GM21619 (cell line): ENCODE measurements around the gene LGALS16.
"Not testable (repeated sequence)": the region's sequence is repeated elsewhere in the genome, so short reads cannot be mapped to it uniquely, and the experiment has no call there.

Source experiments
- ATAC-seq: cut with Tn5 transposase; IDR thresholded peaks from one replicate; pipeline ENCODE4 v1.9.1; 2021; ENCODE audit not compliant: unreplicated experiment

LGALS16 gene

DNA sequence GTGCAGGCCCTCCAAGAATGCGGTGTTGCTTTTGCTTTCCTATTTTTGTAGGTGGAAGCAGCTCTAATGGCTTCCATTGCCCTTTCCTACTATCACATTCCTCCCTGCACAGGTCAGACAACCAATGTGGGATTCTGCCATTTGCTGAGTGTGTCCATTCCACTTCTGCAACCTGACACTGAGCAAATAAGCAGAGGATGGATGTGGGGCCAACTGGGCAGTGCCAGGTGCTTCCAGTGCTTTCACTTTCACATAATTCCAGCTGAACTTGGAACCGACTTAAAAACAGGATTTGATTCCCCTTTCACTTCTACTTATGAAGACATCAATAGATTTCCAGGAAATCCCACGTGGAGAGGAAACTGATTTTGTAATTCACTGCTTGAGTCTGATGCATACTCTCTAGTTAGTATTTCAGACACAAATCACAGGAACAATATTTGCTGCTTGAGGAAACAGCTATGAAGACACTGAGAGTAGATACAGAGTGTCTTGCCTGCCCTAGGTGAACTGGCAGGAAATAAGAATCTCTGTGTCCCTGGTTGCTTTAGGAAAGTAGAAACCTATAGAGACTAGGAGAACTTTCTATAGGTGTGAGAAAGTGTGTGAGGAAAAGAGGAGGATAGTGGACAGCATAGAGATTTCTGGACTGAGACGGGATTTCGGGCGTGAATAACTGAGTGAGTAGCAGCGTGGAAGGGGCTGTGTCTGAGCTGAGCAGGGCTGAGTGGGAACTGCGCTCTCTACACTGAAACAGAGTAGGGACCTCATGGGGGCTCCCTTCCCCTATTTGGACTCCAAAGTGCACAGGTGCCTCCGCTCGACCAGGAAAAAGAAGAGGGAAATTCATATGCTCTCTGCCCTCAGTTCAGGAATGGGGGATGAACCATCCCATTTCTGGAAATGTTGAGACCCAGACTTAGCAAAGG lies 22.5 kb downstream of the LGALS16 start:
- ATAC-seq, result no peak

DNA sequence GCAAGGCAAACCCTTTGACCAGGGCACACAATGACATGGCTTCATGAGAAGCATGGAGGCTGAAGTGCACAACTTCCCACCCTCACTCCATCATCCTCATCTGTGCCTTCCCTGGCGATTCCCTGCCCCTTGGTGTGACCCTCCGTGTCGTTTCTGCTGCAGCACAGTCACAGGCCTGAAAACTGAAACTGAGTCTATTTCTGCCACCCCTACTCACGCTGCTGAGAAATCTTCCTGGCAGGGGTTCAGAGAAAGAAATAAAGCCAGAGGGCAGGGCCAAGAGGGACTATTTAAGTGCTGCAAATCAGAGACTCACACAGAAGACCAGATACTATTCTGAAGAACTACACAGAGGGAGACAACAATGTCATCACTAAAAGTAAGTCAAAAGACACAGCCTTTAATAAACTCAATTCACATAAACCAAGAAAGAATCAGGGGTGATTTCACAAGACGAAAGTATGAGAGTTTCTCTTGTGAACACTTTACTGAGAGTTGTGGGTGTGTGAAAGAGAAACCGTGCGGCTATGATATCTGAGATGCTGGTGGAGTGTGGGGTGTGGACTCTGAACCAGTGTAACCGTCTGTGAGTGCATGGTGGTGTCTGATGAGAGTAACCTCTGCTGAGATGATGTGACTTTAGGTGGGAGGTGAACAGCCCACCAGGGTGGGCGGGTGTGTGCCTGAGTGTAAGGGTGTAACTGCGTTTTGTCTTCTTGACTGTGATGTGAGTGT lies 23.5 kb downstream of the LGALS16 start:
- peak; percentile 47 for ATAC-seq

- ATAC-seq, result no peak
Measured at GRCh38 chr19:39679791-39680168, 24.1 kb downstream of the LGALS16 start.

DNA sequence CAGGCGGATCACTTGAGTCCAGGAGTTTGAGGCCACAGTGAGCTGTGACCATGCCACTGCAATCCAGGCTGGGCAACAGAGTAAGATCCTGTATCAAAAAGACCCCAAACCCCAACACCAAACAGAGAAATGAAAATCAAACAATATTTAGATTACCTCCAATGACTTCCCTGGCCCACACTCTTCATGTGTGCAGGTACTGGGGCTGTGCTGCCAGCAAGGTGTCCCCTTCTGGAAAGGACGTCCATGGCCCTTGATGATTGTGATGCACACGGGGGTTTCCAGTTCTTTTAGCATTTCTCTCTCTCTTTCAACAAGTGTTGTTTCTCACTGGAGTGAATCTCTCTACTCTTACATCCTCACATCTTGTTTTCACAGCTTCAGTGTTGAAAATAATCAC lies 24.9 kb downstream of the LGALS16 start:
- ATAC-seq, result no peak

DNA sequence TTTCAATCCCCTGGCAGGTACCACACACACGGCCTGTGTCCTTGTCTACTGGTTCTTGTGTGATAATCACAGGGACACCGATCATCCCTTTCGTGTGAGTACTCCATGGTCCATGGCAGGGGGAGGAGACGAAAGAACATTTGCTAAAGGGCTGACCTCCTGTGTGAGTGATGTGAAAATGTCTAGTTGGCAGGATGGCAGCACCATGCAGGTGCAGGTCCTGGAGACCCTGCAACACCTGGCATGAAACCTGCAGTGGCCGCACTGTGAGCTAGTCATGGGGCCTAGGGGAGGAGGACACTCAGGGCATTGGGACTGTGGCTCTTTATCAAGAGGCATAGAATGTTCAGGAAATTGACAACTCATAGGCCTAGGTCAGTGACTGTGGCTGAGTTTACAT lies 25.7 kb downstream of the LGALS16 start:
- no peak for ATAC-seq

- no peak for ATAC-seq
Measured at GRCh38 chr19:39684267-39684666, 28.6 kb downstream of the LGALS16 start.

- no peak for ATAC-seq
Measured at GRCh38 chr19:39686739-39687138, 31.0 kb downstream of the LGALS16 start.

DNA sequence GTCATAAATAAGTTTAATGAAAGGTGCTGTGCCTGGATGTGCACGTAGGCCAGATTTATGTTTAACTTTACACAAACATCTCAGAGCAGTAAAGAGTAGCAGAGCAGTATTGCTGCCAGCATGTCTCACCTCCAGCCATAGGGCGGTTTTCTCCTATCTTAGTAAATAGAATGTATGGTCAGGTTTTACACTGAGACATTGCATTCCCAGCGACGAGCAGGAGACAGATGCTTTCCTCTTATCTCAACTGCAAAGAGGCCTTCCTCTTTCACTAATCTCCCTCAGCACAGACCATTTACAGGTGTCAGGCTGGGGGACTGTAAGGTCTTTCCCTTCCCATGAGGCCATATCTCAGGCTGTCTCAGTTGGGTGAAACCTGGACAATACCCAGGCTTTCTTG lies 32.9 kb downstream of the LGALS16 start:
- not testable (repeated sequence) for ATAC-seq

DNA sequence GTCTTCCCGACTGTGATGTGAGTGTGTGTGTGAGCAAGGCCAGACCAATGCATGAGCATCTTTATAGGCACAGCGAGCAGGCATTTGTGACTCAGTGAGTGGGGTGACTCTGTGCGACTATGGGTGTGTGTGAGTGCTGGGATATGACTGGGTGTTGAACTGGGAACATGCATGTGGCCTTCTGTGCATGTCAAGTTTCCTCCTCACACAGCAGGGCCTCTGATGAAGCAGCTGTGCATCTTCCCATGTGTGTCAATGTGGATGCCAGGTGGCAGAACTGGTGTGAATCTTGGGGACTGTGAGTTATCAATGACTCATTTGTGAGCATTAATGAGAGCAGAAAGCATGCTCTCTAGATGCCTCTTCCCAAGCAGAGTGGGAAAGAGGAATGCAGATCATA lies 36.5 kb downstream of the LGALS16 start:
- no peak for ATAC-seq

DNA sequence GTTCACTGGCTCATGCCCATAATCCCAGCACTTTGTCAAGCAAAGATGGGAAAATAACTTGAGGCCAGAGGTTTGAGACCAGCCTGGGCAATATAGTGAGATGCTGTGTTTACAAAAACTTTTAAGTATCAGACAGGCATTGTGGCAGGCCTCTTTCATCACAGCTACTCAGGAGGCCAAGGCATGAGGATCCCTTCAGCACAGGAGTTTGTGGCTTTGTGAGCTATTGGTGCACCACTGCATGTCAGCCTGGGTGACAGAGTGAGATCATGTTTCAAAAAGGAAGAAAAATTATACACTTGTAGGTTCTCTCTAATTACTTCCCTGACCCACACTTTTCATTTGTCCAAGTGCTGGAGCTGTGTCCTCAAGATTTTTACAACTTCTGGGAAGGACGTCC lies 37.1 kb downstream of the LGALS16 start:
- ATAC-seq, result no peak

GRCh38 chr19:39695759-39696158 lies 40.0 kb downstream of the LGALS16 start:
- no peak for ATAC-seq

DNA sequence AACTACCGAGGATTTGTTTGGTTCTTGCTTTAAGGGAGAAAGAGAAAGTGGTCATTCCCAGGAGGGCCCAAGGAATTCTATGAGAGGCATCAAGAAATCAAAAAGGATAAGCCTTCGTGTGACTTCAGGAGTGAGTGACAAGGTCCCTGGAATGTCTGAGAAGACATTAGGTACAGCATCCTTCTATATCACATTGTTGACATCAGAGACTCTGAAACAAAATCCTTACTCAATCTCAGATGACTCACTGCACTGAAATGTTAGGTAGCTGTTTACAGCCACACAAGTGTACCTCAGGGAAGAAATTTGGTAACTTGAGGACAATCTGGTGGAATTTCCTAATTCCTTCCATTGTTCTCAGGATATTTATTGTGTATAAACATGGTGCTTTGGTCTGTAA lies 40.7 kb downstream of the LGALS16 start:
- ATAC-seq, result no peak

GRCh38 chr19:39698535-39698934 lies 42.8 kb downstream of the LGALS16 start:
- ATAC-seq, result no peak

DNA sequence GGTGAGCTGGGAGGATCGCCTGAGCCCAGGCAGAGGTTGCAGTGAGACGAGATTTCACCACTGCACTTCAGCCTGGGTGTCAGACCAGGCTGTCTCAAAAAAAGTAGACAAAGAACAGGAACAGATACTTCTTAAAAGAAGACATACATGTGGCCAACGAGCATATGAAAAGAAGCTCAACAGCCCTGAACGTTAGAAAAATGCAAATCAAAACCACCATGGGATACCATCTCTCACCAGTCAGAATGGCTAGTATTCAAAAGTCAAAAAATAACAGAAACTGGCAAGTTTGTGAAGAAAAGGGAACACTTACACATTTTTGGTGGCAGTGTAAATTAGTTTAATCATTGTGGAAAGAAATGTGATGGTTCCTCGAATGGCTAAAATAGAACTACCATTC lies 45.6 kb downstream of the LGALS16 start:
- ATAC-seq, result no peak

- ATAC-seq, result no peak
Measured at GRCh38 chr19:39704181-39705044, 48.7 kb downstream of the LGALS16 start, which contains the start of gene LGALS14. Gene LGALS14, plus strand, starts transcription at chr19:39704481. Its CDS starts 48 bp downstream, at chr19:39704529.

- ATAC-seq, result no peak
Measured at GRCh38 chr19:39705578-39706188, 50.0 kb downstream of the LGALS16 start.

GRCh38 chr19:39708594-39708993 lies 52.9 kb downstream of the LGALS16 start:
- ATAC-seq, result no peak

DNA sequence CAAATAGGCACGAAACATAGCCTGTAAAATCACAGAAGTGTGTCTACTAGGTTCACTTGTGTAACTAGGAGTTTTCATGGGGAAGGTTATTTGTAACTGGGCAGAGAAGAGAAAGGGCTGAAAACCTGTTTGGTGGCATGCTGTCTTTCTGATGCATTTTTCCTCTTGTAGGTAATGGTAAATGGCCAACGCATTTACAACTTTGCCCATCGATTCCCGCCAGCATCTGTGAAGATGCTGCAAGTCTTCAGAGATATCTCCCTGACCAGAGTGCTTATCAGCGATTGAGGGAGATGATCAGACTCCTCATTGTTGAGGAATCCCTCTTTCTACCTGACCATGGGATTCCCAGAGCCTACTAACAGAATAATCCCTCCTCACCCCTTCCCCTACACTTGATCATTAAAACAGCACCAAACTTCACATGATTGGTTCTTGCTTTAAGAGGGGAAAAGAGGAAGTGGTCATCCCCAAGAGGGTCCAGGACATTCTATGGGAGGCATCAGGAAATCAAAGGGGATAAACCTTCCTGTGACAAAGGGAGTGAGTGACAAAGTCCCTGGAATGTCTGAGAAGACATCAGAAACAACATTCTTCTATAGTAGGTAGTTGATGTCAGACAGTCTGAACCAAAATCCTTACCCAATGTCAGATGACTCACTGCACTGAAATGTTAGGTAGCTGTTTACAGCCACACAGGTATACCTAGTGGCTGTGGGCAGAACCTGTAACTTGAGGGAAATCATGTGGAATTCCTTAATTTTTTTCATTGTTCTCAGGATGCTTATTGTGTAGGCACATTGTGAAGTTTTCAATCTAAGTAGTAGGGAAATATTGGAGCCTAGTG lies 53.5 kb downstream of the LGALS16 start:
- no peak for ATAC-seq
